Stimulated activated CD4-positive, alpha-beta T cell treated with anti-CD3 and anti-CD28 coated beads, Interleukin-12 subunit alpha, Interleukin-12 subunit beta, amount 100 ng/mL, for 24 hours (primary cell): ENCODE measurements around the gene SLC5A6.

Experiments
- DNase-seq, 2 experiments: peaks; one replicate each; pipeline ENCODE4 v3.0.0-alpha.2; 2020; ENCODE audit warnings: low read depth in 2 of 2

SLC5A6 gene

DNA sequence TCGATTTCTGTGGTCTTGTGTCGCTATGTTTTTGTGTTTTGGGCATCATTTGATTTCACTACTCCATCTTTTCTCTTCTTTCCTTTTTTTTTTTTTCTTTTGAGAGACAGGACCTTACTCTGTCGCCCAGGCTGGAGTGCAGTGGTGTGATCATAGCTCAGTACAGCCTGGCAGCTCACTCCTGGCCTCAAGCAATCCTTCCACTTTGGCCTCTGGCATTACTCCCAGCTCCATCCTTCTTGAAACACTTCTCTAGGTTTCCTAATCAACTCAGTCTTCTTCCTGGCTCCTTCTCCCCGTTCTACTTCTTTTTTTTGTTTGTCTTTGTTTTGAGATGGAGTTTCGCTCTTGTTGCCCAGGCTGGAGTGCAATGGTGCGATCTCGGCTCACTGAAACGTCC, 36.7 kb downstream of the SLC5A6 start:
- DNase-seq, result no peak

DNA sequence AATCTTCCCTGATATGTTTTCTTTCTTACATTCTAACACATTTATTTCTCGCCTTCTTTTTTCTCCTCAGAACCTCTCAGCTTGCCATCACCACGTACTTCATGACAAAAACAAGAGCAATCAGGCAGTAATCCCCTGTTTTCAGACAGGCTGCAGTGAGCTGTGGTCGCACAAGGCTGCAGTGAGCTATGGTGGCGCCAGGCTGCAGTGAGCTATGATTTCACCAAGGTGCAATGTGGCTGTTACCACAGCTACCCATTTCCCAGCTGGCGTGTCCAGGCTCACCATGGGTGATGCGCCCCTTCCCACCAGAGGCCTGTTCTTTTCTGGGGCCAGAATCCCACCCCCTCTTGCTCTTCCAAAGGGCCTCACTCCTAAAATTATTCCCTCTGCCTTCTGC, 37.4 kb downstream of the SLC5A6 start:
- DNase-seq, result no peak

DNA sequence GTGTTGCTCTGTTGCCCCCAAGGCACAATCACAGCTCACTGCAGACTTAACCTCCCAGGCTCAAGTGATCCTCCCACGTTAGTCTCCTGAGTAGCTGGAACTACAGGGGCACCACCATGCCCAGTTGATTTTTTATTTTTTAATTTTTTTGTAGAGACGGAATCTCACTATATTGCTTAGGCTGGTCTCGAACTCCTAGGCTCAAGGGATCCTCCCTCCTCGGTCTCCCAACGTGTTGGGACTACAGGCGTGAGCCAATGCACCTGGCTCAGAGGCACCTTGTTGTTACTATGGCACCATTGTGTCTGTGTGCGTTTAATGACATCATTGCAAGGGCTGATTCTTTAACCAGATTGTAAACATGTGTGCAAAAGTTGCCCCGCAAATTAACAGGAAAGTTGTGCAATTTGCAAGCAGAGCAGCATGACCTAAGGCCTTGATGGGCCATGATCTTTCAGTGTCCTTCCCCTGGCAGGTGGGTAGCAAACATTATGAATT, 40.7 kb downstream of the SLC5A6 start:
- DNase-seq, result no peak

DNA sequence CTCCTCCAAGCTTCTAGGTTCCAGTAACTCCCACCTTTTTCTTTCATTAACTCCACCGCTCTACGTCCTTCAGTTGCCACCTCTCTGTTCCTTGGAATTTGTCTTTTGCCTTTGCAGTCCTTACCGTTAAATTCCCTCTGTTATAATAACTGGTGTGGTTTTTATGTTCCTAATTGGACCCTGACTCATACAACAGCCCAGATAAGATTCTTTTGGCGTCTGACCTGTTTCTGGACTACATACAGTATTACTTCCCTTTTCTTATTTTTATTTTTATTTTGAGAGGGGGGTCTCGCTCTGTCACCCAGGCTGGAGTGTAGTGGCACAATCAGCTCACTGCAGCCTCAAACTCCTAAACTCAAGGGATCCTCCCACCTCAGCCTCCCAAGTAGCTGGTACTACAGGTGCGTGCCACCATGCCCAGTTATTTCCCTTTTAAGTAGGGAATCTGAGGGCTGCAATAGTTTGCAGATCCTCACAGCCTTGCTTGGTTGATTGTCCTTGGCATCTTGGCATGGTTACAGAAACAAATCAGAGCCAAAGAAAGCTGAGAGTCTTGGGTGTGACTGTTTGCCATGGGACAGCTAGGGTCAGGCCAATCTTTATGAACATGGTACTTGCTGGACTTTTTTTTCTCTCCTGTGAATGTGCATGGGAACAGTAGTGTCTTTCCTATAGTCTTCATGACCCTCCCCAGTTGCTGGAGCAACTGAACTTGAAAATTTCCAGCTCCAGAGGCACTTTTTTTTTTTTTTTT, 41.3 kb downstream of the SLC5A6 start:
- no peak for DNase-seq

DNA sequence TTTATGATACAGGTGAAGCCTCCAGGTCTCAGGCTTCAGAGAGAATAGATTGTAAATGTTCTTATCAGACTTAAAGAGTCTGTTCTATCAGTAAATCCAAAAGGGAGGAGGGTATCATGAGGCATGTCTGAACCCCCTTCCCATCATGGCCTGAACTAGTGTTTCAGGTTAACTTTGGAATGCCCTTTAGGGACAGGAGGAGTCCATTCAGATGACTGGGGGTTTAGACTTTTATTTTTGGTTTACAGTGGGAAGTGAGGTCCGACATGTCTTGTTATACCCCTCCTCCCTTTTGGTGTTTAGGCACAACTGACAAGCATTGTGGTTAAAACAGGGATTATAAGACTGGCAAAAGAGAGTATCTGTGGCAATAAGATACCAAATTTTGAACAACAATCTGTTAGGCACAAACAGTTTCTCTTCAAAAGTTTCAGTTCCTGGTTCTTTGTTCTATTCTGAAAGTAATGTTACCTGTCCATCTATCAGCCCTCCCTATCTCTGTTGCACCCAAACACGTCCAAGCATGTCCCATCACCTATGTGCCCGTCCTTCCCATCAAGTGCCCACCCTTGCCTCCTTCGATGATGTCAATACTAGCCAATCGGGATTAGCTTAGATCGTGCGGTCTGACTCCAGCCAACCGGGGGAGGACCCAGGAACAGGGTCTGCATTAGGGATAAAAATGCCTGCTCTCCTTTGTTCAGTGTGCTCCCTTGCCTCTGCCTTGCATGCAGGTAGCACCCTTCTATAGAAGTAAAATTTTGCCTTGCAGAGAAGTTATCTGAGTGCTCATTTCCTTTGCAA, 46.9 kb downstream of the SLC5A6 start:
- DNase-seq, result no peak

DNA sequence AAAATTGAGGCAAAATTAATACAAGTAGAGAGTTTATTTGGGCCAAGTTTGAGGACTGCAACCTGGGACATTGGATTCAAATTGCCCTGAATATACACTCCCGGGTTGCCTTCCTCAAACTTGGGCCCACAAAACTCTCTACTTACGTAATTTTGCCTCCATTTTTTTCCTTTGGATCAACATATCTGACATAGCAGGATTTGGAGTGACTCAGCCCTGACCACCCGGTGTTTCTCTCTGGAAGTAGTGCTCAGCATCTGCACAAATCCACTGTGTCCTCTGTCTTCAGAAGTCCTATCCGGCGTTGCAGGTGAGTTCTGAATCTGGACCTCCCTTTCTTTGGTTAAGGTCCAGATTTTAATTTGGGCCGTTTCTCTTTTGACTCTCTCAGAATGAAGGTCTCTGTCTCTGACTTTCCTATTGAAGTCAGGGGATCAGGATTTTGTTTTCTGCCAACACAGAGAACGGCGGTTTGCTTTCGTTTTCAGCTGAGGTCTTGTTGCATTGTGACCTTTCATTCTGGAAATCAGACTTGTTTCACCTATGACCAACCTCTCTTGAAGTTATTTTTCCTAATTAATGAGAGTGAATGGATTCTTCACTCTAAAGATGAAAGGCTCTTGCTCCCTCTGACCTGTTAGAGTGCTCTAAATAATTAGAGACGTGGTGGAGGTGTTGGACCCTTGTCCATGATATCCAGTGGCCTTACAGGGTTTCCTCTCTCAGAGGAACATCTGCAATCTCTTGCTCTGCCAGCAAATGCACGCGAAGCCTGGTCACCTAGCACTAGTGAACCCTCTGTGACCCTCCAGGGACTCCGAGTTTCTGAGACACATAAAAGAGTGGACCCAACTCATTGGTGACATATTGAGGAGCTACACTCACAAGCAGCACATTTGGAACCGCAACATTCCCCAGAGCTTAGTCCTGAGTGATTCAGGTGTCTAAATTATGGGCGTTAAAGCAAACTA, 49.6 kb downstream of the SLC5A6 start:
- DNase-seq, result no peak

DNA sequence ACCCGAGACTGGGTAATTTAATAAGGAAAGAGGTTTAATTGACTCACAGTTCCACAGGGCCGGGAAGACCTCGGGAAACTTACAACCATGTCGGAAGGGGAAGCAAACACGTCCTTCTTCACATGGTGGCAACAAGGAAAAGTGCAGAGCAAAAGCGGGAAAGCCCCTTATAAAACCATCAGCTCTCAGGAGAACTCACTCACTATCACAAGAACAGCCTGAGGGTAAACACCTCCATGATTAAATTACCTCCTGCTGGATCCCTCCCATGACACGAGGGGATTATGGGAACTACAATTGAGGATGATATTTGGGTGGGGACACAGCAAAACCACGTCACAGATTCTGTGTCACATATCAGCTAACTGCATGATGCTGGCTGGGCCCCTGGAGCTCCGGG, 51.9 kb downstream of the SLC5A6 start:
- no peak for DNase-seq

DNA sequence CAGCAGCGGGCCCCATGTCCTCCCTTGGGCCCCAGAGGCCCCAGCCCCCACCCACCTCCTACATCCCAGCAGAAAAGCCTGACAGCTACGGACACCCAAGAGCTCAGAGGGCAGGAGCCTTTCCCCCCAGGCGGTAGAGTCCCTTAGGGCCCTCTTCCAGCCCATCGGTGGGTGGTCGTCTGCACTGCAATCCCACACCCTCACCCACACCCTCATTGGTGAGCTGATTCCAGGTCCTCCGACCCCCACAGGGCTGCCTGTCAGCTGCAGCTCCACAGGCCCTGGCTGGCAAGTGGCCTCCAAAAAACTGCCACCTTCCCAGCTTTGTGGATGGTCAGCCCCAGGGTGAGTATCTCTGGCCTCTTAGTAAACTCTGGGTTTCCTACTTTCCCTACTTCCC, 52.8 kb downstream of the SLC5A6 start:
- no peak for DNase-seq

DNA sequence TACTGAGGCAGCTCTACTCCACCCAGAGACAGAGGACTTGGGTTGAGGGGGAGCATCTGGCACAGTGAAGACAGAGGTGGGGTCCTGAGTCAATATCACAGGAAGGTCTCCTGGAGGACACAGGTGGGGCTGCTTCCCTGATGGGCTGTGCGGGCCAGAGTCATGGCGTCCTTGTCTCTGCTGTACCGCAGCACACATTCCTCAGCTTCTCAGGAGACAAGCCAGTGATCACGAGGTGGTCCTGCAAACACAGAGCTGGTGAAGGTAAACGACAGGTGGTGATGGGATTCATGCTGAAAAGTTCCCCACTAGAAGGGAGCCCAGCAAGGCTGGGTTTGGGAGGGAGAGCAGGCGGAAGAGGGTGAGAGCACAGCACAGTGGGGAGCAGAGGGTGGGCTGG, 53.6 kb downstream of the SLC5A6 start:
- no peak for DNase-seq

DNA sequence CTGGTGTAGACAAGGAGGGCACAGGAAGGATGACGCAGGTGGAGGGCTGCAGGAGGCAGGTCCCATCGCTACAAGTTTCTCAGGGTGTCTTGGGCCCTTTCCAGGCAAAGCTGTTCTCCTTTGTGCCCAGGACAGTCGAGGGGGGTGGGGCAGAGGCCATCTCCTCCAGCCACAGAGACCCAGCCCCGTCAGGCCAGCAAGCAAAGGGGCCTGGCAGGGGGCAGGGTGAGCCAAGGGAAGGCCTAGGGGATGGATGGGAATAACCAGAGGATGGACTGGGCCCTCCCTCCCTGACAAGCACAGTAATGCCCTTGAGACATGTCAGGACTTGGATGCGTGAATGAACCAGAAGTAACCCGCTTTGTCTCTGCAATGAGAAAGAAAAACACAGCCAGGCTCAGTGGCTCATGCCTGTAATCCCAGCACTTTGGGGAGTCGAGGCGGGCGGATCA, 57.0 kb downstream of the SLC5A6 start:
- DNase-seq, result no peak

DNA sequence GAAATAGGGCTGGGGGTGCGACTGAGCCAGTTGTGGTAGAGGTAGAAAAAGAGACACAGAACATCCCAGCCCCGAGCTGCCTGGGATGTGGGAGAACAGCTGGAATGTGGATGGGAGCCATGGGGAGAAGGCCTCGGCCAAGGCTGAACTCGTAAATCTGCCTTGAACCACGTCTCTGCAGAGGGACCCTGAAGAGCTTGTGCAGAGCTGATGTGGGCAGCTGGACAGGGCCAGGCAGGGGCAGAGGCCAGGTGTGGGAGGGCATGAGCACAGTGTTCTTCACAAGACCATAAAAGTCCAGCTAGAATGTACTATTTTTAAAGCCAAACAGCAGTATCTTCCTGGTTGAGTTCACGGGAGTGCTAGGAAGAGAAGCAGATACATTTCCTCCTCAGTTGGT, 57.6 kb downstream of the SLC5A6 start:
- no peak for DNase-seq

DNA sequence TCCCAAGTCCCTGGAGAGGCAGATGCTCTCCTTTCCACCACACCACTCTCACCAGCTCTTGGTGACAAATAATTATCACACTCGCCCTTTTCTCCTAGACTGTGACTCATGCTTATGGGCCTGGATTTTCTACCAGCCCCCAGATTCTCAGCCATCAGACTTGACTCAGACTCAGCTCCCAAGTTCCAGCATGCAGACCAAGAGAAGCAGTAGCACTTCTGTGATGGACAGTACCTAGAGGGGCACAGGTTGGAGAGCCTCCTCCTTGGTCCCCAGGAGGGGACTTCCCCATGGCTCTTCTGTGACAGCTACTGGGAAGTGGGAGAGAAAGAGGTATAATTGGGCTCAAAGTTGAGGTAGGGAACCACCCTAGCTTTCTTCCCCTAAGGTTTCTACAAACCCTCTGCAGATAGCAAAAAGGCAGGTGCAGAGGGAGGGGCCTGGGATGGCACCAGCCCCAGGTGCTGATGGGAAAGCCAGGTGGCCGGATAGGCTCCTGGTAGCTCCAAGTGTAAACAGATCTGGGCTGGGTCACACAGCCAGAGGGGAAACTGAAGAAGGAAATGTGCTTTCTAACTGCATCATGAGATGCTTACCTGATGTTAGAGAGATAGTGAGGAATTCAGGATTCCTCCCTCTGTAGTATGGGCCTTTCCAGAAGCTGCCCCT, 59.1 kb downstream of the SLC5A6 start:
- no peak for DNase-seq

DNA sequence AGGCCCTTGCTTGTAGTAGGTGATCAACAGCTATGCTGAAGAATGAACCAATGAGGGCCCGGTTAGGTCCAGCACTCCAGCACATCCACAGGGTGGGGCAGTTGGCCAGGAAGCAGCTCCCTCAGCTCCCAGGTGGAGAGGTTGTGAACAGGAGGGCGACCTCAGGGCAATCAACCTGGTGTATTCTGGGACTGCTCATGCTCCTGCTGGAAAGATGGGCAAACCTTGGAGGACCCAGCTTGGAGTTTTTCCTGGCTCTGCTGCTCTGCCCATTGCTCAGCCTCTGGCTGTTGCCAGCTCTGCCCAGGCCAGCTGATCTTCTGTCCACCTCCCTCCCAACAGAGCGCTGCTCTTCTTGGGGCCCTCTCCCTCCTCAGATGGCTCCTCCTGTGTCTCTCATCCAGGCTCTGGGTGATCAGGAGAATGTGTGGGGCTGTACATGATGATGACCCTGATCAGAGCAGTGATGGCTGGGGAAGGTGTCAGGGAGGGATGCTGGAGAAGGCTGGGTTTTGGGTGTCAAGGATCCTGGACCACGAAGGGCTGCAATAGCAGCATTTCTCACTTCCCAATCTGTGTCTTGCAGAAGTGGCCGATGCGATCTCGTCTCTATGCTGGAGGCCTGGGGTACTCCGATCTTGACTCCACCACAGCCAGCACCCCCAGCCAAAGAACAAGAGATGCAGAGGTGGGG, 59.8 kb downstream of the SLC5A6 start:
- no peak for DNase-seq

DNA sequence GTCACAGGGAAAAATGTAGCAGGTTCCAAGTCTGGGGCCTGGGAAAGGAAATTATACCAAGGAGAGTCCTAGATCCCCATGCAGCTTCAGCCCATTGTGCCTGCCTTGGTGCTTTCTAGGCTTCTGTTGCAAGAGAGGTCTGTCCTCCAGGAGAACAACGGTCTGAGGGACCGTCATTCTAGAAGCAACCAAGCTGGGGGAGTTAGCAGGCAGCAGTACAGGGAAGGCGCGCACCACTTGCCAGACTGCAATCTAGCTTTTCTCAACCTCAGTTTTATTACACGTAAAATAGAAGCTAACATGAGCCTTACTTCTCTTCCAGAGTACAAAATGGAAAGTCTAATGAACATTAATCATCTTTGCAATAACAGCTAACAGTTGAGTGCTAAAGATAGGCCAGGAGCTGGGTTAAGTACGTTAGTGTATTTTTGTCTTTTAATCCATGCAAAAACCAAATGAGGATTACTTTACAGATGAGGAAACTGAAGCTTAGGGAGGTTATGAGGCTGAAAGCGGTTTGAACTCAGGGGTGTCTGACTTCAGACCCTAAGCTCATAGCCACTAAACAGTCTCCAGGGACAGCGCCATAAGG, 61.3 kb downstream of the SLC5A6 start:
- no peak for DNase-seq
